Stimulated activated CD4-positive, alpha-beta T cell treated with anti-CD3 and anti-CD28 coated beads, Interleukin-15, amount 100 ng/mL, for 1 hour (primary cell): ENCODE measurements around the gene CDCP1.
A peak's percentile ranks its signal among the peaks of the same experiment; 100 is the strongest.
"Not testable (repeated sequence)": the region's sequence is repeated elsewhere in the genome, so short reads cannot be mapped to it uniquely, and the experiment has no call there.

Source experiments
- DNase-seq, 2 donors: peaks; one replicate each; pipeline ENCODE4 v3.0.0-alpha.2; 2020; ENCODE audit warnings: low read depth in 1 of 2, low spot score in 1 of 2

The CDCP1 gene

GRCh38 chr3:45088543-45089358 lies 57.4 kb downstream of the CDCP1 start:
- no peak for DNase-seq

- no peak for DNase-seq
Observed at GRCh38 chr3:45087155-45087554, 59.0 kb downstream of the CDCP1 start.

DNA sequence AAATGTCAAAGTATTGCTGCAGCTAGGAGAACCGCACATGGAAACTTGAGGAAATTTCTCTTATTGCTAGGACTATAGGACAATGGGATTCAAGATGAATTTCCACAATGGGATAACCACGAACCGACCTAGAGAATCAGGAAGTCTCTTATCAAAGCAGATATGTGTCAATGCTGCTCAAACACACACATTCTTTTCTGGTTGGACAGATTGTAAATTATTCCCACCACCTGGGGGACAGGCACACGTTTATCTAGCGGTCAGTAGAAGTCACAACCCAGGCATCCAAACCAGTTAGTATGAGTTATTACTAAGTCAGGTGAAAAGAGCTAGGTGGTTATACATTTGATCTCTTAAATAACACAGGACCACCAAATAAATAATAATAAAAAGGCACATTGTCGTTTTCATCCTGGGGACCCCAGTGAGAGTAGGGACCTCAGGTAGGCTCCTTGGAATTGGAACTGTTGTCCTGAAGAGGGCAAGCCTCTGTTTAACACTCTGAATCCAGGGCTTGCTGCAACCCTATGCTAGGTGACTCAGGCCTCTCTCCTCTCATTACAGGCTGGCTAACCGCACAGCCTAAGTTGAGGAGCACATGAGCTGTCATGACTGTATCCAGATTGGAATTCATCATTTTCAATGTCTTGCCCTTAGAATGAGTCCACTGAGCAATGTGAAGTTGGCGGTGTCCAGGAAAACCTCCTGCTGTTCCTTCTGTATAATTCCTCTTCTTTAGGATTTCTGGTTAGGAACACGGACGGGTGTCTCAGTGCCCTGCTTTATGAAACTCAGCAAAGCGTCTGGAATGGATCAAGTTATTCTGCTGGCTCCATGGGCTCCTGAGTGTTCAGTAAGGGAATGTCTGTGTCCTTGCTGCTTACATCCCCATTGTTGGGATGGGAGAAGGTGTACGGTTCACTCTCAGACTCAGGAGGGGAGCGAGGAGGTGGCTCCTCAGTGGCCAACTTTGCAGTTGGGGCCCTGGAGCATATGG lies 61.1 kb downstream of the CDCP1 start:
- no peak for DNase-seq

GRCh38 chr3:45084361-45084760 lies 61.8 kb downstream of the CDCP1 start:
- DNase-seq = no peak

- DNase-seq = no peak
Observed at GRCh38 chr3:45083023-45083422, 63.2 kb downstream of the CDCP1 start.

DNA sequence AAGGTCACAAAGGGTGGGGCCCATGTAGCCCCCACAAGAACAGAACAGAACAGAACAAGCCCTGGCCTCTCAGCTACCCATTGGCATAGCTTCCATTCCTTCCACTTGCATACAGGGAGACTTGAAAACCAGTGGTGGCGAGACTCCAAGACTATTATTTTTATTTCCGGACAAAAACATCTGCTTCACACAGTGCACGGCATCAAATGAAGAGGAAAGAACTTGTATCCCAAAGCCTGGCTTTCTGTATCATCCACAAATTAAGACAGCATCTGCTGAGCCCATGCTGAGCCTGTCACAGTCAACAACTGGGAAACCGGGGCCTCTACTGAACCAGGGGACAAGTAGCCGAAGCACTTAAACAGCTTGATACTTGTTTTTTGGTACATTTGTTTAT lies 64.0 kb downstream of the CDCP1 start:
- no peak for DNase-seq

- DNase-seq = no peak
Observed at GRCh38 chr3:45081506-45082141, 64.6 kb downstream of the CDCP1 start.

GRCh38 chr3:45080824-45081223 lies 65.4 kb downstream of the CDCP1 start:
- DNase-seq = no peak

DNA sequence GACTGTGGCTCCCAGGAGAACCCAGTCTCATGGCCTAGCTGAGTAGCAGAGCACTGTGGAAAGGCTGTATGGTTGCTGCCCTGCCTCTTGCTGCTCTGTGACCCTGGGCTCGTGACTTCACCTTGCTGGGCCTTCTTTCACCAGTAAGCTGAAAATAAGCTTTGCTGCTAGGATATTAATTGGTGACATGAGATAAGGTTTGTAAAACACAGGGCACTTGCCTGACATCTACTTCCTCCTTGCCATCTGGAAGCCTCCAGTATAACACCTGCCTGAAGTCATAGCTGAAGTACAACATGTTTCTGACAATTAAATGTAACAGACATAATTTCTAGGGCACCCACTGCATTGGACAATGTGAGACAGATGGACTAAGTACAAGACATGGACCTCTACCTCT lies 66.5 kb downstream of the CDCP1 start:
- no peak for DNase-seq

DNA sequence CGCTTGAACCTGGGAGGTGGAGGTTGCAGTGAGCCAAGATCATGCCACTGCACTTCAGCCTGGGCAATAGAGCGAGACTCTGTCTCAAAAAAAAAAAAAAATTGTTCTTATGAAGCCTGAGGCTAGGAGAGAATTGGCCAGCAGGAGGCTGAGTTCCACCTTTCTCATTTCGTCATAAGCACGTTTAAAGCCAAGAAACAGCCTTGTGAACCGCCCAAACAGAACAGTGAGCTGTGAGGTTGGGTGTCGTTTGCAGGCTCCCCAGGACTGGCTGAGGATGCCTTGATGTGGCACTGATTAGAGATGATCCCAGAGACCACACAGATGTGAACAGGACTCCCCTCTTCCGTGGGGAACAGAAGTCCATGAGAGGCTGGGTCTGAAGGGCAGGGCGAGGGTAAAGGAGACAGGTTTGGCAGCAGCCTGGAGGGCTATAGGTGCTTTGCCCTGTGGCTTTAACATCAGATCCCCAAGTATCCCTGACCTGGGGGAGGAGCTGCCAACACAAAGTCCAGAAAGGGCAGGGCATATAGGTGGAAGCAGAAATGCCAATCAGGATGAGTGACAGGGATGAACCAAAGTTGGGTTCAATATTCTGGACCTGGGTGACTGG lies 67.2 kb downstream of the CDCP1 start:
- DNase-seq = no peak

DNA sequence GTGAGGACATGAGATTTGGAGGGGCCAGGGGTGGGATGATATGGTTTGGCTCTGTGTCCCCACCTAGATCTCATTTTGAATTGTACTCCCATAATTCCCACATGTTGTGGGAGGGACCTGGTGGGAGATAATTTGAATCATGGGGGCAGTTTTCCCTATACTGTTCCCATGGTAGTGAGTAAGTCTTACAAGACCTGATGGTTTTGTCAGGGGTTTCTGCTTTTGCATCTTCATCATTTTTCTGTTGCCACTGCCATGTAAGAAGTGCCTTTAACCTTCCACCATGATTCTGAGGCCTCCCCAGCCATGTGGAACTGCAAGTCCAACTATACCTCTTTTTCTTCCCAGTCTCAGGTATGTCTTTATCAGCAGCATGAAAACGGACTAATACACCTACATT lies 67.9 kb downstream of the CDCP1 start:
- not testable (repeated sequence) for DNase-seq

DNA sequence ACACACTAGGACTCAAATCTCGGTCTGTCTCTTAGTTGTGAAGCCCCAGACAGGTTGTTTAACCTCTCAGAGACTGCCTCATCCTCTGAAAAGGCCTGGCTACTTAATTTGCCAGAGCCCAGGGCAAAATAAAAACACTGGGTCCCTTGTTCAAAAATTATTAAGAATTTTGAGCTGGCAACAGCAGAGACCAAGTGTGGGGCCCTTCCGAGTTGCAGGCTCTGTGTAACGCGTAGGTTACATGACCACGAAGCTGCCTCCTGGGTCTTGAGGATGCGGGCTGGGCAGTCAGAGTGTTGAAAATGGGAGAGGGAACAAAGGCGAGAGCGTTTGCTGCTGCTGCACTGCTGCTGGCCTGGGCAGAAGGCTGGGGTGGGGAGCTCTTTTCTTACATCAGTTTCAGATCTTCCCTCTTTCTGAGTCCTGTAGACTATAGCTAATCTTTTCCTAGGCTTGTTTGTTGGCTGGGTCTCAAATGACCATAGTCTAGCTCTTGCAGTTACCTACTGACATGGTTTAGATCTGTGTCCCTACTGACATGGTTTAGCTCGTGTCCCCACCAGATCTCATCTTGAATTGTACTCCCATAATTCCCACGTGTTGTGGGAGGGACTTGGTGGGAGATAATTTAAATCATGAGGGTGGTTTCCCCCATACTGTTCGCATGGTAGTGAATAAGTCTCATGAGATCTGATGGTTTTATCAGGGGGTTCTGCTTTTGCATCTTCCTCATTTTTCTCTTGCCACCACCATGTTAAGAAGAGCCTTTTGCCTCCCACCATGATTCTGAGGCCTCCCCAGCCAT lies 70.2 kb downstream of the CDCP1 start:
- no peak for DNase-seq

DNA sequence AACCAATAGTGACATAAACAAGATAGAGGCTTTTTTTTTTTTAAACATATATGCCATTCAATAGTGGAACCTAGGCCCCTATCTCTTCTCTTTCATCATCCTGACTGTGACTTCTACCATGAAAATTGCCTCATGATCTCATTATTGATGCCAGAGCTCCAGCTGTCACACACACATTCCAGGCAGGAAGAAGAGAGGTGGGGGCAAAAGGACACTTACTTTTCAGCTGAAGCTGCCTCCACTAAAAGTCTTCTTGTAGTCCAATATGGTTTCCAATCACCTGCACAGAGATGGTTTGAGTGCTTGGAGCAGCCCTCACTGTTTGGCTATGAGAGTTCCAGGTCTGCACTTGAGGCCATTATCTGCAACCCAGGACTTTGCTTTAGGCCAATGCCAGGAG lies 75.1 kb downstream of the CDCP1 start:
- no peak for DNase-seq

DNA sequence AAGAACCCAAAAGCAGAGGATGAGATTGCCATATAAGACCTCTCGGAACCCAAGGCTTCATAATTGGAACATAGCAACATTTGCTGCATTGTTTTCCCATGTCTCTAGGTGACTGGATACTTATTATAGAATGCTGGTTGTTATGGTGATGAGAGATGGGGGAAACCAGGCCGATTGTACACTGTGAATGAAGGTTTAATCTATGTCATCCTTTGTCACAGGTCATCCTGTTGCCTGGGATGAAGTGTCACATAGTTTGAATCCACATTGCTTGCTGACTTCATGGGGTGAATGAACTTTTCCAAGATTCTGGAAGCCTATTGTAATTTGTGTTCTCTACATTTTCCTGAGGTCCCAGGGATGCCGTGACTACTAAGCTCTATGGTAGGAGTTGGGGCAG lies 78.2 kb downstream of the CDCP1 start:
- DNase-seq = no peak

DNA sequence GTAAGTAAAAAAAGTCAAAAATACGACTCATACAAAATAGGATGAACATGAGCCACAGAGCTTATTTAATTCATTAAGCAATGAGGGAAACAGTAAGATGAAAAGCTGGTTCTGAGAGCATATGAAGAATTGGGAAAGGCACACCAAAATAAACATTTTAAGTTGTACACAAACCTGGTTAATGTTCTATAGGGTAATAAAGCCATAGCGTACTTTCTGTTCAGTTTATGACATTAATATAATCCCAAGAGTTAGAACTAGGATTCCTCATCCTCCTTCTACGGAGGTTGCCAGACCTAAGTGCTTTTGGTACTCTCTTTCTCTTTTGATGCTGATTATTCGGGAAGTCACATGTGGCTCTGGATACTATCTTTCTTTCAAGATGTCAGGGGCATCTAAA lies 78.7 kb downstream of the CDCP1 start:
- DNase-seq = no peak

GRCh38 chr3:45066109-45066801 lies 79.9 kb downstream of the CDCP1 start:
- DNase-seq = no peak

- no peak for DNase-seq
Observed at GRCh38 chr3:45065373-45065720, 80.8 kb downstream of the CDCP1 start.

GRCh38 chr3:45064512-45065372 lies 81.4 kb downstream of the CDCP1 start:
- peak; percentile 8 to 24 for DNase-seq

GRCh38 chr3:45062697-45063070 lies 83.5 kb downstream of the CDCP1 start:
- DNase-seq = no peak
